GM21447 (cell line): Measurements from ENCODE around the gene RPAP2.

ENCODE experiments used
- ATAC-seq: cut with Tn5 transposase; IDR thresholded peaks from one replicate; pipeline ENCODE4 v1.9.1; 2021; ENCODE audit not compliant: unreplicated experiment

RPAP2 gene

GRCh38 chr1:92445865-92446264, 147.0 kb downstream of the RPAP2 start:
- no peak for ATAC-seq

DNA sequence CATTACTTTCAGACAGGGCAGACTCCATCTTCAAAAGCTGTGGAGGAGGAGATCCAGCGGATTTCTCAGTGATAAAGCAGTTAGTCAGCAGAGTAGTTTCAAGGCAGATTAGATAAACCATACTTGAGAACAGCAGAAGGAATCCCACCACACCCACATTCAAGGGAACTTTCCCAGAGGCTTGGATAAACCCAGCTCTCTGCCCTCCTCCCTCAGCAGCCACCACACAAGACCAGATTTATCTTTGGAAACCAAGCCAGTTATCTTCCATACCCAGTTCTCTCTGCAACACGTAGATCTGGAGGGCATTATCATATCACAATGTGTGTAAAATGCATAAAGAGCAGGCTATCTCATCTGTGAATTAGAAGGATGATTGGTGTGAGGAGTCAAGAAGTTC, 147.7 kb downstream of the RPAP2 start:
- ATAC-seq, result no peak

DNA sequence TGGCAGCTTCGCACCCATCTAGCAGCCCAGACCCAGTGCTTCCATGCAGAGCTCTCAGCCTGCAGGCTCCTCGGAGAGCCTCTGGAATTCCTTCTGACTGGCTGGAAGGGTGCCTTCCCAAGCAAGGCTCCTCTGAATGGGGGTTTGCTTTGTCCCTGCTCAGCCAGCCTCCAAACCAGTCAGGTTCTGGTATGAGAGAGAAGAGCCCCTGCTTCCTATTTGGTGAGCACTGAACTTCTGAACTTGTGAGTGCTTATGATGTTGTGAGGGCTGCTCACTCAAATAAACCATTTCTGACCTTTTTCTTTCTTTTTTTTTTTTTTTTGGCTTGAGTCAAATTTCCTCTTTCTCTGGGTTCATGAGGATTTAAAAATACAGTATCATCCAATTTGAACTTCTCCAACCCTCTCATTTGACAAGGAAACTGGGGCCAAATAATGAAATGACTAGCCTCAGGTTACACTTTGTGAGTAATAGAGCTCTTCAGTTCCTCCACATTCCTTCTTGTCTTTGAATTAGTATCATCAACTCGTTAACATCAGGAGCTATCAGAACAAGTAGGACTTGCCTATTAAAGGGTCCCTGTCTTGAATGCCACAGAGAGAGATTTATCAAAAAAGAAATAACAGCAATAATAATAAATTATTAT, 148.3 kb downstream of the RPAP2 start:
- ATAC-seq, result no peak

DNA sequence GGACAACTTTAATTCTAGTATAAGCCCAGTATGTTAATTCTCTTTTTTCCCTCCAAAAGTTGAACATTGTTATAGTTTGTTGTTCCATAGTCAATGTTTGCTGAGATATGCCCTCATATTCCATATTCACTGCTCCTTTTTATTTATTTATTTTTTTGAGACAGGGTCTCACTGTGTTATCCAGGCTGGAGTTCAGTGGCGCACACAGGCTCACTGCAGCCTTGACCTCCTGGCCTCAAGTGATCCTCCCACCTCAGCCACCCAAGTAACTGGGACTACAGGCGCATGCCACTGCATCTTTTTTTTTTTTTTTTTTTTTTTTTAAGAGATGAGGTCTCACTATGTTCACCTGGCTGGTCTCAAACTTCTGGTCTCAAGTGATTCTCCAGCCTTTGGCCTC, 149.1 kb downstream of the RPAP2 start:
- no peak for ATAC-seq
